Uterus (tissue), 4 donors: ENCODE data around the gene STXBP5. TPM values are rescaled to one million over a fixed set of nuclear protein-coding genes. Genes with fewer than 3 reads are reported as not detected.

ENCODE experiments used
- DNase-seq, 2 donors: peaks; one replicate each; pipeline ENCODE4 v3.0.0-alpha.2; 2019 to 2020
- H3K27ac ChIP-seq, 2 donors: fragments of 200-600 bp; sonication (generic); 1 replicate in 1 of 2; 2 replicates in 1 of 2; pipeline ENCODE4 v1.5.1; 2016 to 2018
- H3K27me3 ChIP-seq, 2 donors: fragments of 200-600 bp; sonication (generic); one replicate each; pipeline ENCODE4 v1.5.1; 2018 to 2019; ENCODE audit warnings: control low read depth in 1 of 2
- H3K36me3 ChIP-seq, 2 donors: fragments of 200-600 bp; sonication (generic); one replicate each; pipeline ENCODE4 v1.5.1; 2019; ENCODE audit warnings: control low read depth in 1 of 2
- H3K4me1 ChIP-seq, 2 donors: fragments of 200-600 bp; sonication (generic); one replicate each; pipeline ENCODE4 v1.5.1; 2018 to 2019; ENCODE audit warnings: control low read depth in 1 of 2
- H3K4me3 ChIP-seq, 2 donors: fragments of 200-600 bp; sonication (generic); 1 replicate in 1 of 2; 2 replicates in 1 of 2; pipeline ENCODE4 v1.5.1; 2018 to 2019; ENCODE audit warnings: mild to moderate bottlenecking in 1 of 2
- H3K9me3 ChIP-seq, 2 donors: fragments of 200-600 bp; sonication (generic); one replicate each; pipeline ENCODE4 v1.5.1; 2019; ENCODE audit warnings: control low read depth in 1 of 2
- POLR2A ChIP-seq, 2 donors: fragments of 450-650 bp; IDR thresholded peaks; one replicate each; pipeline ENCODE4 v1.6.1; 2016; ENCODE audit warnings: antibody characterized with exemption in 2 of 2, mild to moderate bottlenecking in 1 of 2, moderate library complexity in 1 of 2
- intact Hi-C: fragments of 100-400 bp; cut with DNase I; formaldehyde crosslinking; loops from one replicate; pipeline ENCODE4 v1.15.1; 2023; ENCODE audit warnings: low total_unique reads
- small RNA-seq: library from RNA; depleted of rRNA; stranded (forward); fragments of <200 nt; gene quantifications from one replicate; pipeline ENCODE3, GENCODE V24; 2016
- total RNA-seq, 4 donors: library from RNA; depleted of rRNA in 3 of 4; stranded (reverse); fragments of >200 nt in 3 of 4; gene quantifications; one replicate each; pipeline versions ENCODE4 v1.1.0 to v1.2.4, GENCODE V29; 2014 to 2023
- TF ChIP-seq, protein P1 (sequence below), 4 experiments: fragments of 200-600 bp in 2 of 4; fragments of 450-650 bp in 2 of 4; sonication (generic) in 2 of 4; IDR thresholded peaks; one replicate each; pipeline ENCODE4 v1.5.1; 2016 to 2019; ENCODE audit warnings: antibody characterized with exemption in 4 of 4, mild to moderate bottlenecking in 2 of 4, moderate library complexity in 1 of 4
- donor health status: DM: yes; HTN: yes; CAD: no.

STXBP5 gene
- total RNA-seq, 4 donors from 2014 or later = 28.9 to 80.2 (median 36.9) TPM

DNA sequence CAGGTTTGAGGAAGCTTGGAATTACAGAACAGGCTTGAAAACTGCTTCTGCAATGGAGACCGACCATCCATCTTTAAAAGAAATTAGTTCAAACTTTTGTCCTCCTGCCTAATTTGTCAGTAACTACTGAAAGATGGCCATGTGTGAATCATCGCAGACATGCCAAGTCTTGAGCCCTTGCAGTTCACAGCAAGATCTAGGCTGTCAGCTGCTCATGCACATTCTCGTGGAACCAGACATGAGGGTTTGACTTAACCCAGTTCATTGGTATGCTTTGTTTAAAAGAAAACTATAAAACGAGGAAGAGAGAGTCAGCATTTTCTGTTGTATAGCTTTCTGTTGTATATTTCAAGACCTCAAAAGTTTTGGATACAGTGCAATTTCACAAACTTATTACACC lies 230.3 kb downstream of the STXBP5 start:
- Histone ChIP-seq H3K9me3 (no peaks in the 10 kb centered on the region), H3K27ac (no peak overlapping the region), H3K4me3 (no peak overlapping the region), H3K36me3 (no peaks in the 10 kb centered on the region), H3K27me3 (no peaks in the 10 kb centered on the region), H3K4me1 (no peaks in the 10 kb centered on the region)
- TF ChIP-seq POLR2A (IDR thresholded peaks at IDR 0.05) = no peak
- TF ChIP-seq, protein P1, sequence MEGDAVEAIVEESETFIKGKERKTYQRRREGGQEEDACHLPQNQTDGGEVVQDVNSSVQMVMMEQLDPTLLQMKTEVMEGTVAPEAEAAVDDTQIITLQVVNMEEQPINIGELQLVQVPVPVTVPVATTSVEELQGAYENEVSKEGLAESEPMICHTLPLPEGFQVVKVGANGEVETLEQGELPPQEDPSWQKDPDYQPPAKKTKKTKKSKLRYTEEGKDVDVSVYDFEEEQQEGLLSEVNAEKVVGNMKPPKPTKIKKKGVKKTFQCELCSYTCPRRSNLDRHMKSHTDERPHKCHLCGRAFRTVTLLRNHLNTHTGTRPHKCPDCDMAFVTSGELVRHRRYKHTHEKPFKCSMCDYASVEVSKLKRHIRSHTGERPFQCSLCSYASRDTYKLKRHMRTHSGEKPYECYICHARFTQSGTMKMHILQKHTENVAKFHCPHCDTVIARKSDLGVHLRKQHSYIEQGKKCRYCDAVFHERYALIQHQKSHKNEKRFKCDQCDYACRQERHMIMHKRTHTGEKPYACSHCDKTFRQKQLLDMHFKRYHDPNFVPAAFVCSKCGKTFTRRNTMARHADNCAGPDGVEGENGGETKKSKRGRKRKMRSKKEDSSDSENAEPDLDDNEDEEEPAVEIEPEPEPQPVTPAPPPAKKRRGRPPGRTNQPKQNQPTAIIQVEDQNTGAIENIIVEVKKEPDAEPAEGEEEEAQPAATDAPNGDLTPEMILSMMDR (IDR thresholded peaks at IDR 0.05) = no peak
- DNase-seq = no peak
- intact Hi-C loops = no loop called here

DNA sequence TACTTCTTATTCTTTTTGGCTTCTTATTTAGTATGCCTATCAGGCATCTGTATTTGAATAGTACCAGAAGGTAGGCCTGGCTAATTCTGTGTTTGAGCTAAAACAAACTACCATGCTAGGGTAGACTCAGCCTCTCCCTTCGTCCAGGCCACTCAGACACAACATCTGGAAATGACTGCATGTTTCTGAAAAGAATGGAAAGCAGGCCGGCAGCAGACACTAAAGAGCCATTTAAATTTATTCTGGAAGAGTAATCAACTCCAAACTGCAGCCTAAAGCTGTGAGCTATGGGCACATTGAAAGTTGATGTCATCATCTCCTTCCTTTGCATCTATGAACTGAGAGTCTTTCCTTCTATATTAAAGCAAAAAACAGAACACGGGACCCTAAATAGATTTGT lies 233.4 kb downstream of the STXBP5 start:
- H3K9me3 ChIP-seq = no peaks in the 10 kb centered on the region
- no peaks in the 10 kb centered on the region for H3K27me3 ChIP-seq
- H3K36me3 ChIP-seq = no peaks in the 10 kb centered on the region
- DNase-seq = no peak
- TF ChIP-seq POLR2A (IDR thresholded peaks at IDR 0.05) = no peak
- TF ChIP-seq, protein P1 (IDR thresholded peaks at IDR 0.05) = no peak
- H3K4me1 ChIP-seq = no peaks in the 10 kb centered on the region
- no peak overlapping the region for H3K4me3 ChIP-seq
- no peak overlapping the region for H3K27ac ChIP-seq
- intact Hi-C loops = no loop called here

GRCh38 chr6:147438758-147439528 lies 234.7 kb downstream of the STXBP5 start:
- Histone ChIP-seq H3K27me3 (no peaks in the 10 kb centered on the region), H3K9me3 (no peaks in the 10 kb centered on the region), H3K4me3 (no peak overlapping the region), H3K4me1 (no peaks in the 10 kb centered on the region), H3K27ac (no peak overlapping the region), H3K36me3 (no peaks in the 10 kb centered on the region)
- intact Hi-C loops = no loop called here
- no peak for TF ChIP-seq POLR2A (IDR thresholded peaks at IDR 0.05)
- TF ChIP-seq, protein P1 (IDR thresholded peaks at IDR 0.05) = no peak
- DNase-seq = no peak

Small RNAs within 50 kb of the gene (small RNA-seq; reads per million reads assigned to genes)
- gene AL355365.1 = not detected
